Fibroblast of skin of back (primary cell): ENCODE measurements around the gene MYO1D.

Experiments used
- DNase-seq: peaks from one replicate; pipeline ENCODE4 v3.0.0-alpha.2; 2013

MYO1D gene

DNA sequence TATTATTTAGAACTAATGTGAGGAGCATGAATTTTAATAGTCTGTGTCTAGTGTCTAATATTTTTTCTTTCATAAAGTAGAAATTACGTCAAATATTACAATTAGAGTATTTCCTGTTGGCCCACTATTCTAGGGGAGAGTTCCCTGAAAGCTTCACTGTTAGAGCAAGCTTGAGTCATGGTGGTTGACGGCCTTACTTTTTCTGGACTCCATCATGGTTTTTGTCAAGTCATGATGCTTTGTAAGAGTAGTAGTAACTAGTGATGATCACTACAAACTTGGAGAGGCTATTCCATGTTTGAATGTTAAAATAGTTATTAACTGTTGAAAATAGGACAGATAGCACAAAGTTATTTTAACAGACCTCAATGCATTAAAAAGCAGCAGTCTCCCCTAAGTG, 431.0 kb downstream of the MYO1D start:
- DNase-seq = no peak

DNA sequence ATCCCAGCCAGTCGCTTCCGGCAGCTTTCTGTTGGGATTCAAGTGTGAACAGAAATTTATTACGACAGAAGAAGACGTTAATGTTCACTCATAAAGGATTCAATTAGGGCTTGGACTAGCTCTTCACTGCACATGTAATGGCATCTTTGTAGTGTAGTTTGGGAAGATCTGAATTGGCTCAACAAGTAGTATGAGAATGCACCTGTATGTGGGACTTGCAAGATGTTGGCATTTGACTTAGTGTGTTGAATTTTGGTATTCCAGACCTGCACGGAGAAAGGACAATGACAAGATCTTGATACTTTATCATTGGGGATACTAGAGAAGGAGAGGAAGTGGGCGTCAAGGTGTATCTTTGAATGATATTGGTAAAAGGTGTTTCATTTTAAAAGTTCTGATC, 431.4 kb downstream of the MYO1D start:
- DNase-seq = no peak

DNA sequence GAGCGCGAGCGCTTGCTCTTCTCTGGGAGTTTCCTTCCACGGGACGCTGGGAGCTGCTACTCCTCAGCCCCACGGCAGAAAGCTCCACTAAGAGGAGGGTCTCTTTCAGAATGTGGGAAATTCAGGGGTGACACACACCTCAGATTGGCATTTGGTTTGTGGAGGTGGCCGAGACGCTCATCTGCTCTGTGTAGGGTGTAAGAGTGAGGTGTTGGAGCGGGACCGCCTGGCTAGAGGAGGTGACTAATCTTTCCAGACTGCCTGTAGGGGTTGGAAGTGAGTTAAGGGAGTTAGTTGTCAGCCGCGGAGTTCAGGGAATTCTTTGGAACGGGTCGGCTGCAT, 431.9 kb downstream of the MYO1D start:
- DNase-seq = peak; percentile 70

DNA sequence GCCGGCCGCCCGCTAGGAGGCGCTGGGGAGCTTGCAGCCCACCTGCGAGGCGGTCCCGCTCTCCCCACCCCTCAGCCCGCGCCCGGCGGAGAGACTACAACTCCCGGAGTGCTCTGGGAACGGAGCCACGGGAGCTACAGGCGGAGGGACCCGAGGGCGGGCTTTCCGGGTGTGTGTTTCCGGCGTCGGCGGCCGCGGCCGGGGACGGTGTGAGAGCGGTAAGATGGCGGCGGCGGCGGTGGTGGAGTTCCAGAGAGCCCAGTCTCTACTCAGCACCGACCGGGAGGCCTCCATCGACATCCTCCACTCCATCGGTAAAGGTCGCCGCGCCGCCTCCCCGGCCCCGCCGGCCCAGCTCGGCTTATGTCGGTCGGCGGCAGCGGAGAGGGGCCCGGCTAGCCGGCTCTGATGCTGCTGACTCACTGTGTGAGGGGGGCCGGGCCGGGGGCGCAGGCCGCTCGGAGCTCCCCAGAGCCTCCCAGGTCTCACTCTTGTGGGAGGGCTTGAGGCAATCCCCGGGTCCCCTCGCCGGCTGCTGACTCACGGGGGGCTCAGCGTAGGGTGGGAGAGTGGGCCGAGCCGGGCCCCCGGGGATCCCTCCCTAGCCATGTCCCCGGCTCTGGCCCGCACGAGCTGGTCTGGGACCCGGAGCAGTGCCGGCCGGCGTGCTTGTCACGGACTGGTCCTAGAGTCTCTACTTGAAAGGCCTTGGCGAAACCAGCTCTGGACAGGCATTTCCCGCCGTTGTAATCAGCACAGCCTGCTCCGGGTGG, 432.4 kb downstream of the MYO1D start, which contains the start of gene PSMD11:
Gene PSMD11, plus strand, starts transcription at position 210 of the 773 bp plus-strand sequence. Its CDS starts 14 bp downstream, at position 224.
- DNase-seq = peak; percentile 97

DNA sequence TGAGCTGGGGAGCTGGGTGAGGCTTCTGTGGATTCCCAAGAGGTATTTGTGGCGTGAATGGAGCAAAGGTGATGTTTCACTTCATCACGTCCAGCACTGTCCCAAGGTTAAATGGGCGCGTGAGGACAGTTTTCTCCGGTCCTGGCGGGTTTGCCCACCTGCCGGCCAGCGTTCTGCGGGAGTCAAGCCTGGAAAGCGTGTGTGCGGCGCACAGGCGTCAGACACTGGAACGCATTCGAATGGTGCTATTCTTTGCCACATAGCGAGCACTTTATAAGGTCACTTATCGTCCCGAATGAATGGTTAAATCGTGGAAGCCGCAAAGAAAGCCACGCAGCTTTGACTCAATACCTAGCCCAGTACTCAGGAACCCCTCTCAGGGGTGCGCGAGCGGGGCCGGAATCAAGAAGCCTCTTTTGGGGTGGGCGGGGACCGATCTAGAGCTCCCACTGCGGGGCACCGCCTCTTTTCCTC, 433.1 kb downstream of the MYO1D start:
- DNase-seq = no peak
